Fibroblast of skin of right biceps (primary cell): ENCODE measurements around the gene KRTAP12-2.

Source experiments
- DNase-seq: peaks from one replicate; pipeline ENCODE4 v3.0.0-alpha.2; 2013

The KRTAP12-2 gene

GRCh38 chr21:44625756-44626155, 41.0 kb downstream of the KRTAP12-2 start:
- no peak for DNase-seq

GRCh38 chr21:44623575-44623974, 43.2 kb downstream of the KRTAP12-2 start:
- DNase-seq, result no peak

GRCh38 chr21:44619886-44620285, 46.8 kb downstream of the KRTAP12-2 start:
- no peak for DNase-seq

- DNase-seq, result no peak
Measured at GRCh38 chr21:44618909-44619308, 47.8 kb downstream of the KRTAP12-2 start.

- DNase-seq, result no peak
Measured at GRCh38 chr21:44618504-44618903, 48.2 kb downstream of the KRTAP12-2 start.

- DNase-seq, result no peak
Measured at GRCh38 chr21:44617071-44617501, 49.6 kb downstream of the KRTAP12-2 start.

- DNase-seq, result no peak
Measured at GRCh38 chr21:44616591-44616926, 50.2 kb downstream of the KRTAP12-2 start.
